GM12875 (cell line): ENCODE data around the gene ALG11.

ENCODE experiments used
- H3K4me3 ChIP-seq: one replicate; pipeline ENCODE4 v1.5.1; 2011; ENCODE audit warnings: low read depth, low read length, control low read depth
- TF ChIP-seq, protein P1 (sequence below): IDR thresholded peaks from 2 replicates; pipeline ENCODE4 v1.5.1; 2011; ENCODE audit warnings: low read depth, mild to moderate bottlenecking, control low read depth, inconsistent platforms, low read length, moderate library complexity, borderline replicate concordance; ENCODE audit not compliant: insufficient read depth

The ALG11 gene

DNA sequence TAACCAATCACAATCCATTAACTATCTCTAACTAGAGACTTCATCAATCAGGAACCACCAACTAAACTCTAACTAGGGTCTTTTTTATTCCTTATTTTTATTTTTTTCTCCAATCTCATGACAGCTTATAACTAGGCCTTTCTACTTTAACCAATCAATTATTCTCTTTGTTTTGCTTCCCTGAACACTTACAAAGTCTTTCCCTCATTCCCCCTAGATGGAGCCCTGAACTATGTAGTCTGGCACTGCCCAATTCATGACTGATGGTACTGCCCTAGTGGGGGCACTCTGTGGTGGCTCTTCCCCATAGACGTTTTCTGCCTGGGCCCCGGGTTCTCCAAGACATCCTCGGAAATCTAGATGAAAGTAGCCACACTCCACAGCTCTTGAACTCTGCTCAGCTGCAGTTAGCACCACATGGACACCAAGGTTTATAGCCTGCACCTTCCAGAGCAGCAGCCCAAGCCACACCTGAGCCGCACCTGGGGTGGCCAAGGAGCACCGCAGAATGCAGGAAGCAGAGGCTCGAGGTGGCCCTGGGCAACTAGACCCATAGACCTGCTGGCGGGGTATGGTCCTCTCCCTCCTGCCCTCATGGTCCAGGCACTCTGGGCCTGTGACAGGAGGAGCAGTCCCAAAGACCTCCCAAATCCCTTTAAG lies 7.6 kb upstream of the ALG11 start:
- H3K4me3 ChIP-seq, result no peak overlapping the region
- TF ChIP-seq, protein P1, sequence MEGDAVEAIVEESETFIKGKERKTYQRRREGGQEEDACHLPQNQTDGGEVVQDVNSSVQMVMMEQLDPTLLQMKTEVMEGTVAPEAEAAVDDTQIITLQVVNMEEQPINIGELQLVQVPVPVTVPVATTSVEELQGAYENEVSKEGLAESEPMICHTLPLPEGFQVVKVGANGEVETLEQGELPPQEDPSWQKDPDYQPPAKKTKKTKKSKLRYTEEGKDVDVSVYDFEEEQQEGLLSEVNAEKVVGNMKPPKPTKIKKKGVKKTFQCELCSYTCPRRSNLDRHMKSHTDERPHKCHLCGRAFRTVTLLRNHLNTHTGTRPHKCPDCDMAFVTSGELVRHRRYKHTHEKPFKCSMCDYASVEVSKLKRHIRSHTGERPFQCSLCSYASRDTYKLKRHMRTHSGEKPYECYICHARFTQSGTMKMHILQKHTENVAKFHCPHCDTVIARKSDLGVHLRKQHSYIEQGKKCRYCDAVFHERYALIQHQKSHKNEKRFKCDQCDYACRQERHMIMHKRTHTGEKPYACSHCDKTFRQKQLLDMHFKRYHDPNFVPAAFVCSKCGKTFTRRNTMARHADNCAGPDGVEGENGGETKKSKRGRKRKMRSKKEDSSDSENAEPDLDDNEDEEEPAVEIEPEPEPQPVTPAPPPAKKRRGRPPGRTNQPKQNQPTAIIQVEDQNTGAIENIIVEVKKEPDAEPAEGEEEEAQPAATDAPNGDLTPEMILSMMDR, result no peak

DNA sequence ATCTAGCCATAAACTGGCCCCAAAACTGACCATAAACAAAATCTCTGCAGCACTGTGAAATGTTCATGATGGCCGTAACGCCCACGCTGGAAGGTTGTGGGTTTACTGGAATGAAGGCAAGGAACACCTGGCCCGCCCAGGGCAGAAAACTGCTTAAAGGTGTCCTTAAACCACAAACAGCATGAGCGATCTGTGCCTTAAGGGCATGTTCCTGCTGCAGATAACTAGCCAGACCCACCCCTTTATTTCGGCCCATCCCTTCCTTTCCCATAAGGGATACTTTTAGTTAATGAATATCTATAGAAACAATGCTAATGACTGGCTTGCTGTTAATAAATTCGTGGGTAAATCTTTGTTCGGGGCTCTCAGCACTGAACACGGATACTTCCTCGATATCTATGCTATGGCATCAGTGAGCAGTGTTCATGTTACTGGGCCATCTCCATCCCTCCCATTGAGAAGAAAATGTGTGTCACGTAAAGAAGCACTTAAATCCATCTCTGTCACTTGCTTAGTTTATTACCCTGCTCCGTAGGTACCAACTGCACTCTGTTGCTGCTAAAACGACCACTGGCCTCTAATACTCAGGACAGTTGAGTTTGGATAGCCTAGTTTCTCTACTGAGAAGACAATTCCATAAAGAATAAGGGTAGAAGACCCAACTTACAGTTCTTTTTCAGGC lies 6.2 kb upstream of the ALG11 start:
- TF ChIP-seq, protein P1, result no peak
- H3K4me3 ChIP-seq, result no peak overlapping the region

DNA sequence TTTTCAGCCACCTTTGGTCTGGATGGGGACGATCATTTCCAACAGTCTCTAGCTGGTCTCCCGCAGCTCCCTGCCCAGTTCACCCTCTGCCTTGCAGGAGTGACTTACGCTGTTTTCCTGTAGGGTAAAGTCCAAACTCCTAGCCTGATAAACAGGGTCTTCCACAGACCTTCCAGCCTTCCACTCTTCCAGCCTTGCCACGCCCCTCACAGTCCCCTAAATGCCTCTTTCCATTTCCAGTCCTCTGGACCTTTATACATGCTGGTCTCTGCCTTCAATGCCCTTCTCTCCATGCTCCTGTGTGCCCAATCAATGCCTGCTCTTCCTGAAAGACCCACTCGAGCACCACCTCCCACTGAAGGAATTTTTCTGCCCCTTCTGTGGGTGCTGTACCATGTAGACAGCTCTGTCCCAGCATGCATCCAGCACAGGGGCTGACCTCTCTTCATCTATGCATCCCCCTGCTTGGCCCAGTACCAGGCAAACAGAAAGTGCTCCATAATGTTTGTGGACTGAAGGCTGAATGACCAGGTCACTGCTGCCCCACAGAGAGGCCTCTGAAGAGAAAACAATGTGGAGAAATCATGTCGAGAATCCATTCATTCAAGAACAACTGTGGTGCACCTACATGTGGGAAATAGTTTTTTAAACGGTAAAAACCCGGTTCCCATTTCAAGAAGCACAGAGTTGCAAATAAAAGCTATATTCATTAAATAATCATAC lies 5.5 kb upstream of the ALG11 start:
- TF ChIP-seq, protein P1, result no peak
- no peak overlapping the region for H3K4me3 ChIP-seq

DNA sequence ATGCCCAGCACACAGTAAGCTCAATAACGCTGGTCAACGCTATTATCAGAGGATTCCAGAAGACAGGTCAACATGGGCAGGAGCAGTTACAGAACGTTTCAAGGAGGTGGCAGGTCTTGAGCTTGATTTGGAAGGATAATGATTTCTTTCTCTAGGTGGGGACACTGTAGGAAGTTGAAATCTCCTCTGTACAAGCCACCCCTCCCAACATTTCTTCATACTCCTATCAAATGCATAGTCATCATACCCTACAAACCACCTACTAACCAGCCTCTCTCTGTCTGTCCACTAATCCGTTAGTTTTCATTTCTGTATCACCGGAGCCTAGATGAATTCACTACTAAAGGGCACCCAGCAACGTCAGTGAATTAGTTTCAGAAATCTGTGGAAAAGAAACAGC lies 2.3 kb upstream of the ALG11 start:
- TF ChIP-seq, protein P1, result no peak
- H3K4me3 ChIP-seq, result no peak overlapping the region

DNA sequence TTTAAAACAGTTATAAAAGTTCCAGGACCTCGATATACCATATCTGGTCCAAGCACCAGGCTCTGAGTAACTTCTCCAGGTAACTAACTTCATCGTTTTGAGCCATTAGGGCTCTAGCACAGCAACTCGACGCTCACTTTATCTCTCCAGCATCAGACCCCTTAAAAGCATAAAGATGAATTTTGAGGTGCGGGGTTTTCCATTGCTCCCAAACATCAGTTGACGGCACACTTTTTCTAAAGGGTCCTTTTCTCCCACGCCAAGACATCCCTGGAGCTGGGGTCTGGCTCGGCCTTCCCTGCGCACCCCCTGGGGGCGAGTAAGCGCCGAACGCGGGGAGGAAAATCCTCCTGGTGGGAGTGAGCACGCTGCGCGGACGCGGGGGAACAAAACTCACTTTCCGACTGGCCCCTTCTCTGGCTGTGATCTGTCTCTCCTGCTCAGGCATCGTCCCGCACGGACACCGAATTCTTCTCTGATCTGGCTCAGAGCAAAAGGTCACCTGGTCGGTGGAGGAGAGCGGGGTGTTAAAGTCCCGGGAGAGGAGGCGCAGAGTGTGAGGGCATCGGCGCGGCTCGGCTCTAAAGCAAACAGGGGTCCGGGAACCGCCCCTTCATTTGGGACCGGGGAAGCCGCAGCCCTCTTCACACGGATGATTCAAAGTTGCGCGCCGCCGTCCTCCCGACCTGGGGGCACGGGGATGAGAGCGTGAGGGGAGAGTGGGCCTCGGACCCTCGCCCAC lies 1.1 kb upstream of the ALG11 start, which contains the start of gene ATP7B:
ATP7B (minus strand) TSS at position 561 of the 742 bp plus-strand sequence; CDS start at position 448, 113 bp downstream.
- H3K4me3 ChIP-seq, result peak within 1 kb of the TSS; percentile 69
- TF ChIP-seq, protein P1, result no peak

DNA sequence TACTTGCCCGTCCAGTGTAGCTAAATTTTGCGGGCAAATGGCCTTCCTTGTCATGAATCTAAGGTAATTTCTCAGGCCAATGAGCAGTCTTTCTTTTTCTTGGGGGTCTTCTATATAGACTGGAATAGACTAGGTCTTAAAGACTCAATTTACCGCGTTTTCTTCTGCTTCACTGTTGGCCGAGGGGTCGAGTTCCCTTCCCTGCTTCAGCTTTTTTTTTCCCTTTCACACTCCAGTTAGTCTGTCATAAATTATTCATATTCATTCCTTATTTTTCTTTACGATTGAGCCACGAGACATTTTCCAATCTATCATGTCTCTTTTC lies 276 bp downstream of the ALG11 start:
- H3K4me3 ChIP-seq, result peak overlapping the region; percentile 69
- TF ChIP-seq, protein P1, result no peak
